Left ventricle myocardium inferior (tissue), 1 donor: ENCODE results near the gene CELSR3. TPM values are rescaled to one million over a fixed set of nuclear protein-coding genes. Genes with fewer than 3 reads are reported as not detected.

Experiments
- DNase-seq: peaks from one replicate; pipeline ENCODE4 v3.0.0-alpha.2; 2020
- H3K27ac ChIP-seq: fragments of 200-600 bp; replicated peaks from 2 replicates; pipeline ENCODE4 v1.8.0; 2021
- H3K27me3 ChIP-seq: fragments of 200-600 bp; 2 replicates; pipeline ENCODE4 v1.8.0; 2021; ENCODE audit warnings: low read depth
- H3K36me3 ChIP-seq: fragments of 200-600 bp; 2 replicates; pipeline ENCODE4 v1.8.0; 2021
- H3K4me1 ChIP-seq: fragments of 200-600 bp; 2 replicates; pipeline ENCODE4 v1.8.0; 2021
- H3K4me3 ChIP-seq: fragments of 200-600 bp; 2 replicates; pipeline ENCODE4 v1.8.0; 2021; ENCODE audit warnings: mild to moderate bottlenecking, moderate library complexity
- H3K9me3 ChIP-seq: fragments of 200-600 bp; replicated peaks from 2 replicates; pipeline ENCODE4 v1.8.0; 2021
- intact Hi-C: fragments of 100-400 bp; cut with micrococcal nuclease; formaldehyde crosslinking; loops from one replicate; pipeline ENCODE4 v1.11.0; 2022
- total RNA-seq: library from RNA; stranded (reverse); fragmentation: NEBNext Ultra II Directional; extraction: Animal tissue kit (Norgen Biotek cat#: 25700); gene quantifications from one replicate; pipeline ENCODE4 v1.2.1, GENCODE V29; 2021
- TF ChIP-seq, protein P1 (sequence below): fragments of 200-600 bp; IDR thresholded peaks from 2 replicates; pipeline ENCODE4 v1.8.0; 2021; ENCODE audit warnings: antibody characterized with exemption, mild to moderate bottlenecking, borderline replicate concordance
- donor health status: DM: no; HTN: yes; CAD: no; lungs with severe emphysema.

CELSR3 gene
- total RNA-seq, 1 donor from 2014 or later: 0.14 TPM

DNA sequence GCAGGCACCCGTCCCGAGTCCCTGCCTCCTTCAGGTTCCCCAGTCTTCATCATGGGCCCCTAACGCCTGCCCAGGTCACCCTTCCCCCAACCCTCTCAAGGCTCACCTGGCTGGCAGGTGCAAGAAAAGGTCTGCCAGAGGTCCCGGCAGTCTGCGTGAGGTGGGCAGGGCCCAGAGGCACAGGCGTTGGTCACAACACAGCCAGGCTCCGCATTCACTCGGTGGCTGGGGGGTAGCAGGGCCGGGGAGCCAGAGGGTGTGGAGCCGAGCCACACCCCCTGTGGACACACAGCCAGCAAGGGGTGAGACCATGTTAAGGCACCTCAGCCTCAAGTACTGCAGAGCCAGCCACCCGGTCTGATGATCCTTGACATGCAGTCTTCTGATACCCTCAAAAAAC lies 10.9 kb downstream of the CELSR3 start:
- Histone ChIP-seq H3K27ac (no peak overlapping the region), H3K9me3 (no peaks in the 10 kb centered on the region), H3K27me3 (no peaks in the 10 kb centered on the region), H3K4me1 (peaks cover 14% of the 10 kb centered on the region), H3K36me3 (no peaks in the 10 kb centered on the region), H3K4me3 (no peak overlapping the region)
- intact Hi-C loops: no loop called here
- DNase-seq: no peak
- TF ChIP-seq, protein P1, sequence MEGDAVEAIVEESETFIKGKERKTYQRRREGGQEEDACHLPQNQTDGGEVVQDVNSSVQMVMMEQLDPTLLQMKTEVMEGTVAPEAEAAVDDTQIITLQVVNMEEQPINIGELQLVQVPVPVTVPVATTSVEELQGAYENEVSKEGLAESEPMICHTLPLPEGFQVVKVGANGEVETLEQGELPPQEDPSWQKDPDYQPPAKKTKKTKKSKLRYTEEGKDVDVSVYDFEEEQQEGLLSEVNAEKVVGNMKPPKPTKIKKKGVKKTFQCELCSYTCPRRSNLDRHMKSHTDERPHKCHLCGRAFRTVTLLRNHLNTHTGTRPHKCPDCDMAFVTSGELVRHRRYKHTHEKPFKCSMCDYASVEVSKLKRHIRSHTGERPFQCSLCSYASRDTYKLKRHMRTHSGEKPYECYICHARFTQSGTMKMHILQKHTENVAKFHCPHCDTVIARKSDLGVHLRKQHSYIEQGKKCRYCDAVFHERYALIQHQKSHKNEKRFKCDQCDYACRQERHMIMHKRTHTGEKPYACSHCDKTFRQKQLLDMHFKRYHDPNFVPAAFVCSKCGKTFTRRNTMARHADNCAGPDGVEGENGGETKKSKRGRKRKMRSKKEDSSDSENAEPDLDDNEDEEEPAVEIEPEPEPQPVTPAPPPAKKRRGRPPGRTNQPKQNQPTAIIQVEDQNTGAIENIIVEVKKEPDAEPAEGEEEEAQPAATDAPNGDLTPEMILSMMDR: no peak

DNA sequence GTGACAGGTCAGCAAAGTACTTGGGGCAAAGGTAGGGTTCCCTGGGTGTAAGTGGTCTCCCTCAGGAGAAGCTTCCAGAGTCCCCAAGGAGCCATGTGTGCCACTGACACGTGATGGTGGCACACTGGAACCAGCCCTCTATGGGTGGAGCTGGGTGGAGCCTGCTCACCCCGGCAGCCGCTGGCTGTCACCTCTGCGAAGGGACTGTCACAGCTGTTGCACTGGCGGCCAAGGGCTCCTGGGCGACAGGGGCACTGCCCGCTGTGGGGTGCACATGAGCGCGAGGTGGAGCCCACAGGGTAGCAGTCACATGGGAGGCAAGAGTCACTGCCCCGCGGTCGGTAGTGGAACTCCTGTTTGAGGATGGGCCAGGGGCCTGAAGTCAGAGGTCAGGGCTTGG lies 12.0 kb downstream of the CELSR3 start:
- peaks cover 4% of the 10 kb centered on the region for H3K4me1 ChIP-seq
- TF ChIP-seq, protein P1: no peak
- H3K27me3 ChIP-seq: no peaks in the 10 kb centered on the region
- DNase-seq: no peak
- no peaks in the 10 kb centered on the region for H3K9me3 ChIP-seq
- H3K27ac ChIP-seq: no peak overlapping the region
- no peak overlapping the region for H3K4me3 ChIP-seq
- no peaks in the 10 kb centered on the region for H3K36me3 ChIP-seq
- intact Hi-C loops: no loop called here

DNA sequence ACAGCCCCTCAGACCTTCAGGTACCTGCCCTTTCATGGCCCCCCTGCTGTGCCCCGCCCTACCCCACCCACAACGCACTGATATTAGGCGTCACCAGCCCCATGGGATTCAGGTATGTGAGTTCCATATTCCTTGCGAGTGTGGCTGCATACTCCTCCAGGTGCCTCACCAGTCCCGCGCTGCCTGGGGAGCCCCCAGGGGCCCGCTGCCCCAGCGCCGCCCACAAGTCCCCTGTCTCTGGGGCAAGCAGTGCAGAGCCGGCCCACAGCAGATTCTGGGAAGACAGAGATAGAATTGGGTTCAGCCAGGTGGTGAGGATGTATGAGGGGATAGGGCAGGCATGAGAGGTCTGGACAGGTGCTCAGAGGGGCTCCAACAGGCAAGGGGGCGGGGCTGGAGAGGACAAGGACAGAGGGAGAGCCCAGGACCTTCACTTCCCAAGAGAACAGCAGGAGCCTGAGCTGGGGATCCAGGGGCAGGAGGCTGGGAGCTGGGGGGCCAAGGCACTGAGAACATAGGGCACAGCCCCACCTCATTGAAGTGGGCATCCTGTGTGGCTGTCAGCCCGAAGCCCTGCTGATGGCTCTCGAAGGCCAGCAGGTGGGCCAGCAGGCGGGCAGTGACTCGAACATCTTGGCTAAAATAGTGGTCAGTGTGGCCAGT lies 14.4 kb downstream of the CELSR3 start:
- TF ChIP-seq, protein P1: no peak
- DNase-seq: no peak
- Histone ChIP-seq H3K27ac (no peak overlapping the region), H3K9me3 (no peaks in the 10 kb centered on the region), H3K4me1 (no peaks in the 10 kb centered on the region), H3K4me3 (no peak overlapping the region), H3K27me3 (no peaks in the 10 kb centered on the region), H3K36me3 (no peaks in the 10 kb centered on the region)
- intact Hi-C loops: no loop called here

DNA sequence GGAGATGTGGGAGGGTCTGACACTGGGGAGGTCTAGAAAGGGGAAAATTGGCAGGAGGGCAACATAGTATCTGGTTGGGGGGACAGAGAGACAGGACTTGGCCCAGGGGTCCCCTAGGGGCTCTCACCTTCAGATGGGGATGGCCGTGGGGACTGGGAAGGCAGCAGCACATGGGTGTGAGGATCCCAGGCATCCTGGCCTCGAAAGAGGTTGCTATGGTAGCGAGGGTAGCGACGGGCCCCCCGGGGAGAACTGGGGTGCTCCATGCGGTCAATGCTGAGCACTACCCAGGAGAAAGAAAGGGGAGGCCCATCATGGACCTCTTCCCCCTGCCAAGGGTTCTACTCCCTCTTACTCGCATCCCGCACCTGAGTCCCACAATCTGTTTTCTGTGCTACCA lies 15.0 kb downstream of the CELSR3 start:
- Histone ChIP-seq H3K4me1 (no peaks in the 10 kb centered on the region), H3K9me3 (no peaks in the 10 kb centered on the region), H3K36me3 (no peaks in the 10 kb centered on the region), H3K4me3 (no peak overlapping the region), H3K27ac (no peak overlapping the region), H3K27me3 (no peaks in the 10 kb centered on the region)
- intact Hi-C loops: no loop called here
- TF ChIP-seq, protein P1: no peak
- DNase-seq: no peak

DNA sequence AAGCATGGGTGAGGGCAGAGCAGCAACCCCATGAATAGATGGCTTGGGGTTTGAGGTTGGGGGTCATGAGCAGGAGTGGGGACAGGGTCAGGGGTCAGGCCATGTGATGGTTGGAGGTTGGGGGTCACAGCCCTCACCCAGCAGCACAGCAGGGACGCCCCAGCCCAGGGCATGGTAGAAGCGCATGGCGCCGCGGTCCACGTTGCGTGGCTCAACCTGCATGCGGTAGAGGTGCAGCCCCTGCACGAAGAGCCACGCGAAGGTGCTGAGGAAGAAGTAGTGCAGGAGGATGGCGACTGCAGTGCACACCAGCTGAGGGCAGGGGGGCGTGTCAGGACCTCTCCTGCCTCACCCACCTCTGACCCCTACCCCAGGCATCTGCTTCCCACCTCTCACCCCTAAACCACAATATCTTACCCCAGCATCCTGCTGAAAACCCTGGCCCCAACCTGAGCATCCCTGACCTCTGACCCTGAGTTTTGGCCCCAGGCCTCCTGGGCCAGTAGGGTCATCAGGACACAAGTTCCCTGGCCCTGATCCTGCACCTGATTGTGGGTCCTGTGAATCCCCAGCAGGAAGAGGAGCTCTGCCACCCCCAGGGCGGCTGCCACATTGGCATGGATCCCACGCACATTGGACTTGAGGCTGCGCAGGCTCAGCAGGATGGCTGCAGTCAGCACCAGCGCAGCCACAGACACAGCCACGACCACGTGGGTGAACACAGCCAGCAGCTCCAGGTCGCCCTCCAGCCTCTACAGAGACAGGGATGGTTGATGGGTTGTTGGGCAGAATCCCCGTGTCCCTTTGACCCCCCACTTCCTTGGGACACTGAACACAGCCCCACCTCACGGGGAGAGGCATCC lies 17.6 kb downstream of the CELSR3 start:
- no peaks in the 10 kb centered on the region for H3K4me1 ChIP-seq
- intact Hi-C loops: no loop called here
- H3K27me3 ChIP-seq: no peaks in the 10 kb centered on the region
- DNase-seq: no peak
- no peaks in the 10 kb centered on the region for H3K9me3 ChIP-seq
- no peak overlapping the region for H3K27ac ChIP-seq
- TF ChIP-seq, protein P1: no peak
- H3K4me3 ChIP-seq: no peak overlapping the region
- H3K36me3 ChIP-seq: no peaks in the 10 kb centered on the region
